A673 (cell line): ENCODE data around the gene COA7. TPM values are rescaled to one million over a fixed set of nuclear protein-coding genes. Genes with fewer than 3 reads are reported as not detected.

ENCODE experiments used
- BruUV-seq: library from RNA; stranded (reverse); fragments of 400-500 nt; replicated peaks from 2 replicates; lab custom pipeline; 2021; lab: Mats Ljungman, UMichigan
- CTCF ChIA-PET: fragments of 300-600 bp; sonication (Branson Sonifier 250); formaldehyde crosslinking; loops from one replicate; lab custom pipeline; 2022; ENCODE audit warnings: antibody characterized with exemption; lab: Charles Lee
- POLR2A ChIA-PET: fragments of 300-600 bp; sonication (Branson Sonifier 250); formaldehyde crosslinking; loops from one replicate; lab custom pipeline; 2022; ENCODE audit warnings: antibody characterized with exemption; ENCODE audit not compliant: low non-redundant PET; lab: Charles Lee
- DNase-seq: peaks from one replicate; pipeline ENCODE4 v3.0.0-alpha.2; 2015; ENCODE audit warnings: low spot score
- H3K27ac ChIP-seq: fragments of 200-600 bp; sonication (generic); 2 replicates; pipeline ENCODE4 v1.5.1; 2016; ENCODE audit warnings: mixed run types, low read depth, mild to moderate bottlenecking, mixed read lengths, antibody characterized with exemption, low read length; ENCODE audit not compliant: poor library complexity, severe bottlenecking
- H3K27me3 ChIP-seq: fragments of 200-600 bp; sonication (generic); replicated peaks from 2 replicates; pipeline ENCODE4 v1.6.1; 2017; ENCODE audit warnings: mixed run types, low read depth, mild to moderate bottlenecking, mixed read lengths, antibody characterized with exemption, low read length; ENCODE audit not compliant: insufficient read depth, poor library complexity
- H3K36me3 ChIP-seq: fragments of 200-600 bp; sonication (generic); 2 replicates; pipeline ENCODE4 v1.6.1; 2016; ENCODE audit warnings: mixed run types, mild to moderate bottlenecking, mixed read lengths, antibody characterized with exemption, low read length; ENCODE audit not compliant: insufficient read depth, poor library complexity, severe bottlenecking
- H3K4me1 ChIP-seq: fragments of 200-600 bp; sonication (generic); 2 replicates; pipeline ENCODE4 v1.6.1; 2017; ENCODE audit warnings: mixed run types, mild to moderate bottlenecking, mixed read lengths, antibody characterized with exemption, low read length; ENCODE audit not compliant: insufficient read depth, poor library complexity, severe bottlenecking
- H3K4me3 ChIP-seq: fragments of 200-600 bp; sonication (generic); 2 replicates; pipeline ENCODE4 v1.5.1; 2016; ENCODE audit warnings: low read depth, mixed run types, mild to moderate bottlenecking, mixed read lengths, low read length; ENCODE audit not compliant: poor library complexity, severe bottlenecking
- H3K9me3 ChIP-seq: fragments of 200-600 bp; sonication (generic); 2 replicates; pipeline ENCODE4 v1.6.1; 2016; ENCODE audit warnings: mixed run types, low read depth, mild to moderate bottlenecking, mixed read lengths, antibody characterized with exemption, low read length; ENCODE audit not compliant: poor library complexity, severe bottlenecking
- CTCF ChIP-seq: fragments of 300-800, 200-600 bp; sonication (generic); conservative IDR thresholded peaks from 2 replicates; pipeline ENCODE4 v1.5.1; 2017; ENCODE audit warnings: low read depth, mild to moderate bottlenecking, antibody characterized with exemption, low read length, moderate library complexity, mixed read lengths
- EZH2 ChIP-seq: fragments of 200-600 bp; sonication (generic); IDR thresholded peaks from 2 replicates; pipeline ENCODE4 v1.6.1; 2017; ENCODE audit warnings: borderline replicate concordance, low read depth, mild to moderate bottlenecking, mixed read lengths, antibody characterized with exemption, low read length; ENCODE audit not compliant: poor library complexity, severe bottlenecking
- intact Hi-C: fragments of 100-400 bp; cut with micrococcal nuclease; formaldehyde crosslinking; loops from one replicate; pipeline ENCODE4 v1.10.0; 2022; ENCODE audit not compliant: unreplicated experiment
- total RNA-seq: library from RNA; stranded (reverse); gene quantifications from 2 replicates; pipeline ENCODE4 v1.2.3, GENCODE V29; 2021

The COA7 gene
- total RNA-seq, 1 experiment from 2014 or later, result 53.4 TPM

- Histone ChIP-seq H3K4me3 (no peak overlapping the region), H3K4me1 (peaks cover 12% of the 10 kb centered on the region), H3K27ac (no peak overlapping the region), H3K27me3 (no peaks in the 10 kb centered on the region), H3K9me3 (no peaks in the 10 kb centered on the region), H3K36me3 (no peaks in the 10 kb centered on the region)
- DNase-seq, result no peak
- TF ChIP-seq CTCF, result no peak
- TF ChIP-seq EZH2, result no peak
- ChIA-PET CTCF (no interaction called here), POLR2A (no interaction called here)
- intact Hi-C loops, result no loop called here
- BruUV-seq, result no TSS peak
Measured at GRCh38 chr1:52677076-52677806, 20.9 kb downstream of the COA7 start.

- no peak overlapping the region for H3K27ac ChIP-seq
- H3K4me3 ChIP-seq, result no peak overlapping the region
- DNase-seq, result no peak
- TF ChIP-seq CTCF (no peak), EZH2 (no peak)
- intact Hi-C loops, result no loop called here
- H3K36me3 ChIP-seq, result no peaks in the 10 kb centered on the region
- H3K4me1 ChIP-seq, result peaks cover 12% of the 10 kb centered on the region
- H3K9me3 ChIP-seq, result no peaks in the 10 kb centered on the region
- no TSS peak for BruUV-seq
- CTCF ChIA-PET, result no interaction called here
- H3K27me3 ChIP-seq, result no peaks in the 10 kb centered on the region
- POLR2A ChIA-PET, result no interaction called here
Measured at GRCh38 chr1:52676249-52676903, 21.8 kb downstream of the COA7 start.

GRCh38 chr1:52674497-52675384 lies 23.4 kb downstream of the COA7 start:
- Histone ChIP-seq H3K4me1 (peaks cover 12% of the 10 kb centered on the region), H3K4me3 (no peak overlapping the region), H3K9me3 (no peaks in the 10 kb centered on the region), H3K36me3 (no peaks in the 10 kb centered on the region), H3K27me3 (no peaks in the 10 kb centered on the region), H3K27ac (no peak overlapping the region)
- no peak for TF ChIP-seq CTCF
- TF ChIP-seq EZH2, result no peak
- ChIA-PET CTCF (no interaction called here), POLR2A (no interaction called here)
- intact Hi-C loops, result no loop called here
- no TSS peak for BruUV-seq
- peak; percentile 45 for DNase-seq
